ENCODE measurements around the gene FRAT1.
A peak's percentile ranks its signal among the peaks of the same experiment; 100 is the strongest.

The FRAT1 gene

DNA sequence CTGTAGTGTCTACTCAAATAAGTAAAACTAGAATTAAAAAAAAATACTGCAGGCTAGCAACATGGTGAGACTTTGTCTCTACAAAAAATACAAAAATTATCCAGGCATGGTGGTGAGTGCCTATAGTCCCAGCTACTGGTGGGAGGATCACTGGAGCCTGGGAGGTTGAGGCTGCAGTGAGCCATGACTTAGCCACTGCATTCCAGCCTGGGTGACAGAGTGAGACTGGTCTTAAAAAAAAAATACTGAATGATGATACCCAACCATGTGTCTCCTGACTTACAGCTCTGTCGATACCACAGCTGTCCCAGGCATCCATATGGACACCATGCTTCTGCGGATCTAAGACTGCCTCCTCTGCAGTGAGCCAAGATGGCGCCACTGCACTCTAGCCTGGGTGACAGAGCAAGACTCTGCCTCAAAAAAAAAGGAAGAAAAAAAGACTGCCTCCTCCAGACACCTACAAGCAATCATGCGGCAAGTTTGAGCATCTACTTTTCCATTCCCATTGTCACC is 7.9 kb upstream of the FRAT1 start:
- DNase-seq: no peak

DNA sequence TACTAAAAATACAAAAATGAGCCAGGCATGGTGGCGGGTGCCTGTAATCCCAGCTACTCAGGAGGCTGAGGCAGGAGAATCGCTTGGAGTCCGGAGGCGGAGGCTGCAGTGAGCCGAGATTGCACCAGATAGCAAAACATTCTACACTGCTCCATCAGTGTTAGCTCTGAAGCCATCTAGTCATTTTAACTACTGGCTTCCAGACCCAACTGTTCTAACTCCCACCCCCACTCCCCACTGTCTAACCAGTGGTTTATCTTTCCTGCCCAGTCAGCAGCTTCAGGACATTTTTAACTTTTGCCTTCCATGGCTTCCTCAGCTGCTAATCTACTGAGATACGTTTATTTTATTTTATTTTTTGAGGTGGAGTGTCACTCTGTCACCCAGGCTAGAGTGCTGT is 6.2 kb upstream of the FRAT1 start:
- DNase-seq: no peak

- peak; percentile 56 for DNase-seq
These were observed 4.4 kb upstream of the FRAT1 start for GRCh38 chr10:97314671-97315070.

GRCh38 chr10:97319671-97320479 is 804 bp downstream of the FRAT1 start:
- peak; percentile 60 for DNase-seq

DNA sequence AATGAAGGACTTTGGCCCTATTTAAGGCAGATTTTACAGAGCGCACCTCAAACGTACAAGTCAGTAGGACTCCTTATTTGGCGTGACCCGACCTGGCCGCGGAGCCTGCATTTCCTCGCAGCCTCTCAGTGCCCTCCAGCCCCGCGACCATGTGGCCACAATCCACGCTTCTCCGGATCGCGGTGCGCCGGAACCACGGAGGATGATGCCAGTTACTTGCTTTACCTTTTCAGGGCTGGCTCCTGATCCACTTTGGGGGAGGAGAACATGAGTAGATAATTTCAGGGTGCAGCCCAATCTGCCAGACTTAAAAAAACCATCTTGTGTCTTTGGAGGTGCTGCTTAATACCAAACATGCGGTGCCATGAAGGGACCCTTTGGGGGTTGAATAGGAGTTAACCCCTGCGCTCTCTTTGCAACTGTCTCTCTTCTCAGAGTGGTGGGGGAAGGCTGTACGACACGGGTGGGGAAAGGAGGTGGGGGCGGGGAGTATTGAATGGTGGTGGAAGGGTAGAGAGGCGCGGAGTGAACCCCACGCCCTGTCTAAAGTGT is 1.5 kb downstream of the FRAT1 start:
- DNase-seq: no peak

- DNase-seq: peak; percentile 61
These were observed 2.1 kb downstream of the FRAT1 start for GRCh38 chr10:97321032-97321803.

- no peak for DNase-seq
These were observed 2.7 kb downstream of the FRAT1 start for GRCh38 chr10:97321804-97322190.

- DNase-seq: peak; percentile 51
These were observed 4.4 kb downstream of the FRAT1 start for GRCh38 chr10:97323501-97323900.

GRCh38 chr10:97325754-97326153 is 6.7 kb downstream of the FRAT1 start:
- DNase-seq: no peak

GRCh38 chr10:97327348-97328294 is 8.6 kb downstream of the FRAT1 start:
- DNase-seq: no peak

DNA sequence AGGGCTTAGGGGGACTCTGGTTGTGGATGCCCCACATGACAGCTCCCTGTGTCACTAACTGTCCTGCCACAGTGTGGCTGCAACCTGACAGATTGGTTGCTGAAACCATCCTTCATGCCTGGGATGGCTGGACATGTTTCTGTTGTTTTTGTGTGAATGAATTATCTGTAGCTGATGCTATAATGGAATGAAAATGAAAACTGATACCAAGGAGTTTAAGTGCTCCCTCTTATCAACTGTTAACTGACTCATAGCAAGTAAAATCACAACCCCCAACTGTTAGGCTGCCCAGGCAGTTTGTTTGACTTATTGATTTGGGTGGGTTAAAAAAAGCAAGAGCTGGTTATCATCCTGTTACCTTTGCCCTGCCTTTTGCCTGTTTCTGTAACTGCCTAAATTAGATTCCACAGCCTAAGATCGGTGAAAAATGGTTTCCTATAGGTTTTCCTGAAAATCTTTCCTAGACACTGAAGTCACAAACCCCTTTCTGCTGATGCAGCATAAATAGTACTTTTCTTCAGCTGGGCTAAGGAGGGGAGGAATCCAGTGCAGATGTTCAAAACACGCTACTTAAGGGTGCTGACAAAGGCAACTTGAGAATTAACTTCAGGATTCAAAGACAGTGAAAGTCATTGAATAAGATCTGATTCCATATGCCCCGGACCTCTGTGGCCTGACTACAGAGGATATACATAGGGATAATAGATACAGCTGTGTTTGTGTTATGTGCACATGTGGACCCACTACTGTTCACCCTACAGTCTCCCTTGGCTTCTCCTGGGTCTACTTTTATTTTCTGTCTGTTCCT is 9.8 kb downstream of the FRAT1 start:
- DNase-seq: no peak

- peak; percentile 49 for DNase-seq
These were observed 10.7 kb downstream of the FRAT1 start for GRCh38 chr10:97329766-97330165.

GRCh38 chr10:97331153-97331703 is 12.2 kb downstream of the FRAT1 start:
- DNase-seq: no peak

DNA sequence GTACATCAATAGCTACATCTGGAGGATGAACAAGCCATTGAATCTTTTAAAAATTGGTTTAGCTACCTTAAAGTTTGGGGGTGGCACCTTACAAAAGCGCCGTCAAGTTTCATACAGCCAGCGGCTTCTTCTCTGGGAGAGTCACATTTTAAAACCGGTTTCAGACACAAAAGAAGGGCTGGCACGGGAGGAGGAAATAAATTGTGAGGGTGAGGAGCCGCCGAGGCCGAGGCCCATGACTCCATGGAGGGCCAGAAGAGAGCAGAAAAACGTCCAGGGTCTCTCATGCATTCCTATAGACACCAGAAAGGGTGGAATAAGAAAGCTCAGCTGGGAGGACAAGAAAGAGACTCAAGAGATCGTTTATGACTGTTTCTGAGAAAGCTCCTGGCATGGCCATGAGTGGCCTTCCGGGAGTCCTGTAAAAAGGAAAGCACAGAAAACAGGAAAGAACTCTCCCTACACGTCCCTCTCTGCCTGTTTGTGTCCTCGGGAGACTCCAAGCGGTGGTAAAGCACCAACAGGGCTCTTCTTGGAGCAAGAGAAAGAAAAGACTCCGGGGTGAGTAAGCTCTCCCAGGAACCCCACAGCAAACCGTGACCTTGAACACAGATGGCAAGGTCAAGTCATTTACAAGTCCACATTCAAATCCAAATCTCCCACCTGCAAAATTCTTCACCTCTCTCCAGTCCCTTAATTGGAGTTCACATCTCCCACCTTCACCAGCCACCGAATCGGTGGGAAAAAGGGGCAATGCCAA is 13.7 kb downstream of the FRAT1 start:
- peak; percentile 75 for DNase-seq

- DNase-seq: peak; percentile 22
These were observed 14.2 kb downstream of the FRAT1 start for GRCh38 chr10:97333351-97333600.

GRCh38 chr10:97333601-97334369 is 14.7 kb downstream of the FRAT1 start:
- DNase-seq: peak; percentile 89

DNA sequence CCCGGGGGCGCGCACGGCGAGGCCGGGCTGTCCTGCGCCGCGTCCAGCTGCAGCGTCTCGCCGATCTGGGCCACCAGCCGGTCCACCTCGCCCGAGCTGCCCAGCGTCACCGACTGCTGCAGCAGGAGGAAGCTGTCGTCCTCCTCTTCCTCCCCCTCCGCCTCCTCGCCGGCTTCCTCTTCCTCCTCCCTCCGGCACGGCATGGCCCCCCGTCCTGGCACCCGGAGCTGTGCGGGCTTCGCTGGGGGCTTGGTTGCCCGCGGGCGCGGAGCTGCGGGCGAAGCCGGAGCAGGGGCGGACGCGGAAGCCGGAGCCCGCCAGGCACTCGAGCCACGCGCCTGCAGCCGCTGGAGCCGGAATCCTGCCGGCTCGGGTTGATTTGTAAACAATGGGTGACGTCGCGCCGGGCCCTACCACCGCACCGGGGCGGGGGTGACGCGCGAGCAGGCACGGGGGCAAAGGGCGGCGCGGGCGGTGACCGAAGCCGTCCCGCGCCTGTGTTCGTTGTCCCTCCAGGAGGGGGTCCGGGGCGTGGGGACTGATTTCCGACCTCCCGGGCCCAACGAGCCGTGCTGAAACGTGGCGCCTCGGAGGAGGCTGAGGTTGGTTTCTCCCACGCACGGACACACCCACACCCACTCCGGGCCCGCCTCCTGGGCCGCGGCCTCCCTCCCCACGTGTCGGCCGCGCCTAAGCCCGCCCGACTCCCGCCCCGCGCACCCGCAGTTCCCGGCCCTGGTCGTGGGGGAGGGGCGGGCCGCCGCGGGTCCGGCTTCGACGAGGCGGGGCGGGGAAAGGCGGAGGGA is 15.5 kb downstream of the FRAT1 start, which contains the start of gene FRAT2:
FRAT2 (minus strand) TSS at position 360 of the 806 bp plus-strand sequence; CDS start at position 203, 157 bp downstream.
- peak; percentile 87 for DNase-seq

GRCh38 chr10:97335188-97335619 is 16.1 kb downstream of the FRAT1 start:
- no peak for DNase-seq

DNA sequence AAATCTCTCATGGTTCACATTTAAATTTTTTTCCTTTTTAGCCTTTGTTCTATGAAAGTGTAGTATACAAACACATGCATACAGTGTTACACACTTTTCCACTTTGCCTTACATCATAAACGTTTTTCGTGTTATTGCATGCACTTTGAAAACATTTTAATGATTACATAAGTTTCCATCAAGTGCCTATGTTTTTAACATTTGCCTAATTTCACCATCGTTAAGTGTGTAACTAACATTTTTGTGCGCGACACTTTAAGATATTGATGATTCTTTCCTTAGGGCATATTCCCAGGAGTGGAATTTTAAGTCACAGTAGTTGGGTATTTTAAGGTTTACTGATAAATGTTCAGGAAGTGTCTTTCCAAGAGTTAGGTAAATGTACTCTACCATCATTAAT is 16.9 kb downstream of the FRAT1 start:
- peak; percentile 36 for DNase-seq

Measured in inflammatory macrophage treated with lipopolysaccharide for 4 hours (primary cell).